Activated CD8-positive, alpha-beta memory T cell treated with anti-CD3 and anti-CD28 coated beads for 24 hours (primary cell): ENCODE data around the gene SGSH.

Source experiments
- DNase-seq: peaks from one replicate; pipeline ENCODE4 v3.0.0-alpha.2; 2020

The SGSH gene

GRCh38 chr17:80180192-80180591 lies 39.9 kb downstream of the SGSH start:
- no peak for DNase-seq

GRCh38 chr17:80177986-80178595 lies 42.0 kb downstream of the SGSH start:
- no peak for DNase-seq

DNA sequence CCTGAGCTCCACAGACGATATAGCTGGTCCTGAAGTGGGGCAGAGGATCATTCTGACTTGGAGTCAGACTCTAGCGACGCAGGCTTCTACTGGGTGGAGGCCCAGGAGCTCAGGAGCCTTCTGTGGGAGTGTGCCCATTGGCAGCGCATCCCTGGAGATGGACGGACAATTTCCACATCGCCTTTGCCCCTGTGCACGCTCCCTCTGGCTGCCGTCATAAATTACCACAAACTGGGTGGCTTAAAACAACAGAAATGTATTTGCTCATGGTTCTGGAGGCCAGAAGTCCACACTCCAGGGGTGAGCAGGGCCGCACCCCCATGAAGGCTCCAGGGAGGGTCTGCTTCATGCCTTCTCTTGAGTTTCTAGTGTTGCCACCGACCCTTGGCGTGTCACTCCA lies 43.4 kb downstream of the SGSH start:
- DNase-seq = no peak

DNA sequence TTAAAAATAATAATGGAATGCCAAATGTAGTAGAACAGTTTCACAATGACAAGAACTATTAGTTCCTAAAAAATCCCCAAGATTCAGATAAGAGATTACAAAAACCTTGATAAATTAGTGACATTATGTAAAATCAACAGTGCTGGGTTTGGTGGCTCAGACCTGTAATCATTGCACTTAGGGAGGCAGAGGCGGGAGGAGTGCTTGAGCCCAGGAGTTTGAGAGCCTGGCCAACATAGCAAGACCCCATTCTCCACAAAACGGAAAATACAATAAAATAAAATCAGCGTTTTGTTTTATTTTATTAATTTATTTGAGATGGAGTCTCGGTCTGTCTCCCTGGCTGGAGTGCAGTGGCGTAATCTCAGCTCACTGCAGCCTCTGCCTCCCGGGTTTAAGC lies 46.2 kb downstream of the SGSH start:
- no peak for DNase-seq

- no peak for DNase-seq
Measured at GRCh38 chr17:80173126-80173525, 47.0 kb downstream of the SGSH start.

DNA sequence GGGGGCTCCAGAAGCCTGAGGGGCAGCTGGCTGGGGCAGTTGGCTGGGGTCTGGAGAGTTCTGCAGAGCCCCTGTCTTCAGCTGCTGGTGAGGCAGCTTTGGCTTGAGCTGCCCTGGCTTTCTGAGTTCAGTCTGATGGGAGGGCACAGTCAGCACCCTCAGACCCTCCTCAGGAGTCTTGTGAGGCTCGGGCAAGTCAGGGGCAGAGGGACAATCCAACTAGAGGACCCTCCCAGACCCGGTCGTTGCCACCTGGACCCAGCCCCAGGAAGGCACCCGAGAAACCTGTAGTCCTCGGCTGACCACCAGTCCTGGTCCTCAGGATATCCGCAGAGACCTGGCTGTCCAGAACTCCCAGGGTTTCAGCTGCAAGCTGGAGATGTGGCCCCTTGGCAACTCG lies 48.5 kb downstream of the SGSH start:
- no peak for DNase-seq

DNA sequence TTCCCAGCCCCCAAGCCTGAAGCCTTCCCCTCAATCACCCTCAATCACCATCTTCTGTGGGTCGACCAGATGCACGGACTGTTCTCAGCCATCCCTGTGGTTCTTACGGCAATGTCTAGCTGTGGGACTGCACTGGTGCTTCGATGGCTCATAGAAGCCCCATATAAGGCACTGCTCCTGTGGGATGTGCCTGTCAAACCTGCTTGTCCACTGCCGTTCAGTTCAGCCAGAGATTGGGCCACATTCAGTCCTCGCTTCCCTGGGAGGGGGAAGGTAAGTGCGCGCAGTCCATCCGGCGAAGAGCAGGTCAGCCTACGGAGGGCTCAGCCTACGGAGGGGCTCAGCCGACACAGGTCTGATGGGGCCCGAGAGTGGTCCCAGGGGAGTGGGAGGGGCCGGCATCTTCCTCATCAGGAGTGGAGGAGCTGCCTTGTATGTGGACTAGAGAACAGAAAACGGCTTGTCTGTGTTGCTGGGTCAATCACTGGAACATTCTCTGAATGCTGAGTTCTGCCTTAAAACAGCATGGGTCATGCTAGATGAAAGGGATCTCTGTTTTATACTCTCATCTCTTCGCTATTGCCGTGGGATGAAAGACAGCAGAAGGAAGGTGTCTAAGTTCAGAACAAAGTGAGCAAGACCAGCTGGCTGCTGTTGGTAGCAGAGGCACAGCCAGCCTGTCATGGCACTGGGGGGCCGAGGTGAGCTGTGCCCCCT lies 50.2 kb downstream of the SGSH start, which contains the start of gene CARD14:
CARD14 (plus strand) TSS at position 247 of the 717 bp plus-strand sequence. CDS start 11,409 bp downstream, outside the sequence.
- no peak for DNase-seq

DNA sequence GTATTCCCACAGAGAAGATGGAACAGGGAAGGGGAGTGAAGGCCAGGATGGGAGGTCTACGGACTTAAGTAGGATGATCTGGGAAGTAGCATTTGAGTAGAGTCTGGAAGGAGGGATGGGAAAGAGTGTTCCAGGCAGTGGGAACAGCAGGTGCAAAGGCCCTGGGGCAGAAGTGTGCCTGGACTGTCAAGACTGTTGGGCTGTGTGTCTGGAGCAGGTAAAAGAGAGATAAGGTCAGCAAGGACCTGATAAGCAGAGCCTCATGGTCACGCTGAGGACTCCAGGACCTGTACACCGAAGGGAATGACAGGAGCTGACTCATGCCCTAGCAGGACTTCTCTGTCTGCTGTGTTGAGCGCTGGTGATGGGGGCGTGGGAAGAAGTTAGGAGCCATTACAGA lies 51.0 kb downstream of the SGSH start:
- no peak for DNase-seq

- no peak for DNase-seq
Measured at GRCh38 chr17:80168371-80168770, 51.8 kb downstream of the SGSH start.

DNA sequence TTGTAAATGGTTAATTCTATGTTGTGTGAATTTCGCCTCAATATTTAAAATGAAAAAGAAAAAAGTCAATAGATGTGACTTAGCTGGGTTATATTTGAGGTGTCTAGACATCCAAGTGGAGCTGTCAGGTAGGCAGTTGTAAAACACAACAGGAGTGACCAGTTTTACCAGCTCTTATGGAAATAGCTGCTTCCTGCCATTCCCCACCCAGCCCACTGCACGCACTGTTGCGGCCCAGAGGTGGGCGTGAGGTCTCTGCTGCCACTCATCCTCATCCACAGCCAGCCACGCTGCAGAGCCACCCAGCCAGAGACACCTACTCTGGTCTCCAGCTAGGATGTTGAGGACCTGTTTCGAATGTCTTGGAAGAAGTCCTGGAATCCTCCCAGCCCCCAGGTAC lies 53.7 kb downstream of the SGSH start:
- no peak for DNase-seq

DNA sequence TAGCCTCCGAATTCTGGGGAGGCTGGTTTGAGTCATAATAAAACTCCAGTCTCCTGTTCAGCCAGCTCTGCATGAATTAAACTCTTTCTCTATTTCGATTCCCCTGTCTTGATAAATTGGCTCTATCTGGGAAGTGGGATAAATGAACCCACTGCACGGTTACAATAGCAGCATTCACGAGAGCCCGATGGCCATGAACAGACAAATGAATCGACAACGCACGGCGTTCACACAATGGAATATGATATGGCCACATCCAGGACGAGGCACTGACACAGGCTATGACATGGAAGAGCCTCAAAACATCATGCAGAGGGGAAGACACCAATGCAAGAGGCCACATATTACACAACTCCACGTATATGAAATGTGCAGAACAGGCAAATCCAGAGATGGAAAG lies 55.9 kb downstream of the SGSH start:
- DNase-seq = no peak

- no peak for DNase-seq
Measured at GRCh38 chr17:80163336-80163735, 56.8 kb downstream of the SGSH start.

DNA sequence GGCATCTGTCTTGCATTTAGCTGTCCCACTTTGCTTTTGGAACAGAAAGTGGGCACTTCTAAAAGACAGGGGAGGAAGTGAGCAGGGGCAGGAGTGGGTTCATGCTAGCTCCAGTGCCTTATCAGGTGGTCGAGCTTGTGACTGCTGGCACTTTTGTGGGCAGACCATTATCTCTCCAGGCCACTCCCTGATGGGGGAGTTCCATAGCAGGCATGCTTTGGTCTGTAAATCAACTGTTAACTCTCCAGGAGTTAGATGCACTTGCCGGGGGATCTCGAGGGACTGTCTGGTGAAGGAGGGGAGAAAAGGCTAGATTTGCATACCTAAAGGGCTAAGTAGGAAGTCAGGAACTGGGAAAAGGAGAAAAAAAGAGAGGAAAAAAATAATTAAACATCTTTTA lies 59.6 kb downstream of the SGSH start:
- DNase-seq = no peak
